Keratinocyte (primary cell): ENCODE data around the gene CTNND2.

Source experiments
- CTCF ChIP-seq, 3 experiments: IDR thresholded peaks in 1 of 3; conservative IDR thresholded peaks in 1 of 3; optimal IDR thresholded peaks in 1 of 3; 2 replicates in 2 of 3; 3 replicates in 1 of 3; pipeline versions ENCODE3 to v1.5.1; 2011; ENCODE audit warnings: low read length in 3 of 3, mild to moderate bottlenecking in 3 of 3, moderate library complexity in 2 of 3, control low read depth in 1 of 3, inconsistent platforms in 1 of 3; ENCODE audit not compliant: insufficient read depth in 2 of 3; ENCODE audit errors: extremely low read depth in 1 of 3
- EZH2 ChIP-seq: IDR thresholded peaks from one replicate; pipeline ENCODE4 v1.6.1; 2012; ENCODE audit warnings: inconsistent platforms, mild to moderate bottlenecking, low read length, moderate library complexity

DNA sequence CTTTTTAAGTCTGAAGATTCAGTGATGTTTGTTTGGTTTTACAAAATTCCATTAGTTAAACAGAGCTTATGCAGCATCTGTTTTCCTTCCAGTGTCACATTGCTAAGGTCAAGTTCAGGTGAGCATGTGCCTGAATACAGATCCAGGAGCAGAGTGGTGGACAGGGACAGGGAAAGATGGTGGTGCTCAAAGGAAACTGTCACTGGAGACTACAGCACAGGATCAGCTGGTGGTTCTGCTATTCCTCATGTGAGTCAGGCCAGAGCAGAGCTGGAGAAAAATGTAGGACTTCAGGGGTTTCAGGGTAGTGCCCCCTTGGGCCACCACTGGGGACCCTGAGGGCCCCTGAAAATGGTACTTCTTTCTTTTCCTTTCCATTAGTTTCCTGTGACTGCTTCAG lies 859.7 kb downstream of the CTNND2 start:
- no peak for TF ChIP-seq CTCF (optimal IDR thresholded peaks at IDR 0.05 in 1 of 3, IDR thresholded peaks at IDR 0.05 in 1 of 3, conservative IDR thresholded peaks at IDR 0.05 in 1 of 3; ENCODE audit: extremely low read depth in 1 of 3, insufficient read depth in 2 of 3, low read length in 3 of 3)
- TF ChIP-seq EZH2: no peak
